ENCODE data around the gene RAB25. TPM values are rescaled to one million over a fixed set of nuclear protein-coding genes. Genes with fewer than 3 reads are reported as not detected.

The RAB25 gene
- total and polyA plus RNA-seq, 2 of the 13 experiments (the other 11 are each of a cell fraction or from before 2014, with no cell fraction given) = 0.20 to 0.22 TPM

- TF ChIP-seq ZNF235 (CRISPR knock-in tag; IDR thresholded peaks at IDR 0.05; ENCODE audit: borderline replicate concordance) (no peak), TFAP4 (IDR thresholded peaks at IDR 0.05; ENCODE audit: borderline replicate concordance, low read depth) (peak; percentile 42; the same call in 1 of the 2 replicates), ZNF335 (CRISPR knock-in tag; IDR thresholded peaks at IDR 0.05) (no peak), AGO1 (IDR thresholded peaks at IDR 0.05; ENCODE audit: low read depth, low read length, poor library complexity, severe bottlenecking) (no peak), ZNF441 (CRISPR knock-in tag; IDR thresholded peaks at IDR 0.05; ENCODE audit: borderline replicate concordance) (peak; percentile 32; the same call in 1 of the 2 replicates), SP2 (CRISPR knock-in tag; IDR thresholded peaks at IDR 0.05) (no peak), ZNF670 (CRISPR knock-in tag; IDR thresholded peaks at IDR 0.05; ENCODE audit: borderline replicate concordance) (no peak; the same call in 1 of the 2 replicates), ELF4 (CRISPR knock-in tag; IDR thresholded peaks at IDR 0.05; ENCODE audit: borderline replicate concordance) (peak; percentile 83), PAX8 (CRISPR knock-in tag; IDR thresholded peaks at IDR 0.05; ENCODE audit: borderline replicate concordance) (no peak), TIGD3 (CRISPR knock-in tag; IDR thresholded peaks at IDR 0.05; ENCODE audit: borderline replicate concordance) (no peak), FLYWCH1 (CRISPR knock-in tag; IDR thresholded peaks at IDR 0.05) (no peak), ZNF382 (CRISPR knock-in tag; IDR thresholded peaks at IDR 0.05; ENCODE audit: borderline replicate concordance) (no peak), ZBTB44 (CRISPR knock-in tag; IDR thresholded peaks at IDR 0.05) (no peak), ZNF296 (CRISPR knock-in tag; conservative IDR thresholded peaks at IDR 0.05) (no peak), DR1 (CRISPR knock-in tag; IDR thresholded peaks at IDR 0.05) (no peak), ZNF138 (CRISPR knock-in tag; IDR thresholded peaks at IDR 0.05; ENCODE audit: low read depth) (no peak; the same call in 1 of the 2 replicates), NFYB (CRISPR knock-in tag; IDR thresholded peaks at IDR 0.05) (no peak), TBX2 (CRISPR knock-in tag; IDR thresholded peaks at IDR 0.05; ENCODE audit: borderline replicate concordance) (peak; percentile 89), RBFOX2 (IDR thresholded peaks at IDR 0.05; ENCODE audit: low read depth, low read length) (no peak), TP53 (CRISPR knock-in tag; conservative IDR thresholded peaks at IDR 0.05) (no peak), ZGPAT (CRISPR knock-in tag; IDR thresholded peaks at IDR 0.05) (peak; percentile 51; the same call in 1 of the 2 replicates), NFIB (CRISPR knock-in tag; IDR thresholded peaks at IDR 0.05; ENCODE audit: borderline replicate concordance) (no peak), TAF1 (CRISPR knock-in tag; IDR thresholded peaks at IDR 0.05) (peak; percentile 70), JUN (CRISPR knock-in tag; IDR thresholded peaks at IDR 0.05) (no peak), ARID2 (CRISPR knock-in tag; IDR thresholded peaks at IDR 0.05; ENCODE audit: borderline replicate concordance) (no peak), ZNF709 (CRISPR knock-in tag; IDR thresholded peaks at IDR 0.05) (peak; percentile 29; the same call in 1 of the 2 replicates)
Observed at GRCh38 chr1:156118177-156118868, 57.4 kb downstream of the RAB25 start (continued).
